ENCODE data around the gene SMIM45.

SMIM45 gene

DNA sequence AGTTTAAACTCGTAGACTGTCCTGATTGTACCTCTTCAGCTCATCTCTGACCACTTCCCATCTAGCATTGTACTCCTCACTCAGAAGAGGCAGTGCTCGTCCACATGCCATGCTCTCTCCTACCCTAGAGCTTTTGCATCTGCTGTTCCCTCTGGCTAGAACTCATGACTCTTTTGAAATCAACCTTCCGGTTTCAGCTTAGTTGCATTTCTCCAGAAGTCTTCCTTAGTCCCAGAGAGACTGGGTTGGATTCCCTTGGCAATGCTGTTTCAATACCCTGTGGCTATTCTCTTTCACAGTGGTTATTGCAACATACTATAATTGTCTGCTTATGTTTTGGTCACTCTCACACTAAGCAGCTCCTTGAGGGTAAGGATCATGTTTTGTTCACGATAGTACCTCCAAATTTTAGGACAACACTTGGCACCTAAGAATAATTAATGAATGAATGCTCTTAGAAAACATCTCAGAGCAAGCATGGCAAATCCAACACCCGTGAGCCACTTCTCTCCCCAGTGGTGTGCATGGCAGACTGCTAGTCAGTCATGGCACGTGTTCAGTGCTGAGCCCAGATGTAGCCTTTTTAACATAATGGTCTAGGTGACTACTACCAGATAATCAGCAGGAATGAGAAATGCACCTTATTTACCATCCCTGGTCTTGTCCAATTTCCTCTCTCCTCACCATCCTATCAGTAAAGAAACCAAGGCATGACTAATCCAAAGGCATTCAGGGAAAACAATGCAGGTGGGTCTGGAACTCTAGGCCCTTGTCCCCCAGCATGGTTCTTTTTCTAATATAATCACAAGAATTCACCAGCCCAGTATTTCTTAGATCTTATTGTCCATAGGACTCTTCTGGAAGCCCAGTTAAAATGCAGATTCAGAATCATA lies 31.8 kb downstream of the SMIM45 start:
- H3K27me3 ChIP-seq = peaks cover 19% of the 10 kb centered on the region
- H3K9me3 ChIP-seq = no peaks in the 10 kb centered on the region
- H3K4me1 ChIP-seq (ENCODE audit: control insufficient read depth in 1 of 2, insufficient read depth in 1 of 2, low read depth in 1 of 2, low read length in 1 of 2) = peaks cover 5 to 15% of the 10 kb centered on the region in 2 experiments
- no peaks in the 10 kb centered on the region for H3K36me3 ChIP-seq
- no peak overlapping the region for H3K4me3 ChIP-seq (ENCODE audit: low read depth in 1 of 2, low read length in 1 of 2)
- H3K27ac ChIP-seq = no peak overlapping the region
- TF ChIP-seq CTCF (IDR thresholded peaks at IDR 0.05) = no peak

- Histone ChIP-seq H3K27me3 (peaks cover 12% of the 10 kb centered on the region), H3K27ac (no peak overlapping the region), H3K4me3 (ENCODE audit: low read depth in 1 of 2, low read length in 1 of 2) (no peak overlapping the region), H3K36me3 (no peaks in the 10 kb centered on the region), H3K4me1 (ENCODE audit: control insufficient read depth in 1 of 2, insufficient read depth in 1 of 2, low read depth in 1 of 2, low read length in 1 of 2) (peaks cover 5 to 15% of the 10 kb centered on the region in 2 experiments), H3K9me3 (no peaks in the 10 kb centered on the region)
- no peak for TF ChIP-seq CTCF (IDR thresholded peaks at IDR 0.05)
These were observed 35.3 kb downstream of the SMIM45 start for GRCh38 chr22:41987276-41987675.

GRCh38 chr22:41989246-41989645 lies 37.3 kb downstream of the SMIM45 start:
- H3K9me3 ChIP-seq = no peaks in the 10 kb centered on the region
- H3K4me3 ChIP-seq (ENCODE audit: low read depth in 1 of 2, low read length in 1 of 2) = no peak overlapping the region
- TF ChIP-seq CTCF (IDR thresholded peaks at IDR 0.05) = no peak
- peaks cover 20% of the 10 kb centered on the region for H3K27me3 ChIP-seq
- no peaks in the 10 kb centered on the region for H3K4me1 ChIP-seq (ENCODE audit: control insufficient read depth in 1 of 2, insufficient read depth in 1 of 2, low read depth in 1 of 2, low read length in 1 of 2)
- no peaks in the 10 kb centered on the region for H3K36me3 ChIP-seq
- no peak overlapping the region for H3K27ac ChIP-seq

GRCh38 chr22:41991111-41991510 lies 39.2 kb downstream of the SMIM45 start:
- H3K27me3 ChIP-seq = peaks cover 20% of the 10 kb centered on the region
- no peaks in the 10 kb centered on the region for H3K9me3 ChIP-seq
- no peak overlapping the region for H3K27ac ChIP-seq
- no peaks in the 10 kb centered on the region for H3K36me3 ChIP-seq
- H3K4me1 ChIP-seq (ENCODE audit: control insufficient read depth in 1 of 2, insufficient read depth in 1 of 2, low read depth in 1 of 2, low read length in 1 of 2) = no peaks in the 10 kb centered on the region
- H3K4me3 ChIP-seq (ENCODE audit: low read depth in 1 of 2, low read length in 1 of 2) = no peak overlapping the region
- TF ChIP-seq CTCF (IDR thresholded peaks at IDR 0.05) = no peak

DNA sequence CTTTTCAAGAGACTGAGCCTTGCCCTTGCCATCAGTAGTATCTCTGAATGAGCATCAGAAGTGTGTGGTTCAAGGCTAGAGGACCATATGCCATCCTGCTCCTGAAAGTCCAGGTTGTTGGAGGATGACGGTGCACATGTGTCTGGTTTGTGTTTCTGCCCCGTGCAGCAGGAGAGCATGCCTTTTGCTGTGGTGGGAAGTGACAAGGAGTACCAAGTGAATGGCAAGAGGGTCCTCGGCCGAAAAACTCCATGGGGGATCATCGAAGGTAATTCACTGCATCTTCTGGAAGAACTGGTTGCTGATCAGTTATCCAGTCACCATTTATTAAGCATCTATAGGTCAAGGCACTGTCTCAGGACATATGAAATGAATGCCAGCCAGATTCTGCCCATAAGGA lies 40.5 kb downstream of the SMIM45 start:
- Histone ChIP-seq H3K4me1 (ENCODE audit: control insufficient read depth in 1 of 2, insufficient read depth in 1 of 2, low read depth in 1 of 2, low read length in 1 of 2) (no peaks in the 10 kb centered on the region), H3K27me3 (peaks cover 34% of the 10 kb centered on the region), H3K9me3 (no peaks in the 10 kb centered on the region), H3K27ac (no peak overlapping the region), H3K36me3 (no peaks in the 10 kb centered on the region), H3K4me3 (ENCODE audit: low read depth in 1 of 2, low read length in 1 of 2) (no peak overlapping the region)
- no peak for TF ChIP-seq CTCF (IDR thresholded peaks at IDR 0.05)

Data from neutrophil (primary cell).